GM12878 (cell line): ENCODE measurements around the gene MYCT1. TPM values are rescaled to one million over a fixed set of nuclear protein-coding genes. Genes with fewer than 3 reads are reported as not detected.

Source experiments
- ATAC-seq: fragments of 200-7000 bp; cut with Tn5 transposase; 3 replicates; pipeline ENCODE4 v1.9.1; 2020; ENCODE audit warnings: mild to moderate bottlenecking, moderate library complexity
- BruUV-seq: library from RNA; stranded (reverse); fragments of 400-500 nt; replicated peaks from 2 replicates; lab custom pipeline; 2021; lab: Mats Ljungman, UMichigan
- CTCF ChIA-PET: fragments of 300-600 bp; sonication (Branson Sonifier 250); formaldehyde crosslinking; extraction: SDS; loops from one replicate; lab custom pipeline; 2021; ENCODE audit warnings: inconsistent platforms; lab: Yijun Ruan, JAX
- POLR2A ChIA-PET: fragments of 350-600 bp; formaldehyde crosslinking; extraction: SDS; loops from one replicate; lab custom pipeline; 2021; ENCODE audit warnings: inconsistent platforms; lab: Charles Lee
- RAD21 ChIA-PET: fragments of 300-600 bp; sonication (Branson Sonifier 250); formaldehyde crosslinking; loops from one replicate; lab custom pipeline; 2023; ENCODE audit warnings: antibody characterized with exemption; ENCODE audit not compliant: unreplicated experiment; lab: Charles Lee
- SMC1A ChIA-PET: fragments of 300-600 bp; sonication (Branson Sonifier 250); formaldehyde crosslinking; loops from one replicate; lab custom pipeline; 2023; ENCODE audit not compliant: unreplicated experiment, uncharacterized antibody; lab: Charles Lee
- DNase-seq: peaks from one replicate; pipeline ENCODE4 v3.0.0-alpha.2; 2011; ENCODE audit warnings: low read depth, low spot score
- FAIRE-seq: peaks from 3 replicates; lab custom pipeline; 2011; peaks lifted over from hg19 to GRCh38; lab: Jason Lieb, UNC
- H2AFZ ChIP-seq: 2 replicates; pipeline ENCODE4 v1.6.0; 2011; ENCODE audit warnings: low read depth, low read length, control low read depth; ENCODE audit not compliant: control insufficient read depth
- H3K27ac ChIP-seq: 2 replicates; pipeline ENCODE4 v1.5.1; 2011; ENCODE audit warnings: control low read depth; ENCODE audit not compliant: control insufficient read depth, insufficient read depth
- H3K27me3 ChIP-seq, 2 experiments: replicated peaks in 1 of 2; 2 replicates each; pipeline versions ENCODE4 v1.6.0 to v1.6.1; 2011; ENCODE audit warnings: low read length in 1 of 2; ENCODE audit not compliant: control insufficient read depth in 2 of 2, insufficient read depth in 2 of 2
- H3K36me3 ChIP-seq, 2 experiments: 2 replicates each; pipeline ENCODE4 v1.5.1; 2011; ENCODE audit warnings: low read length in 1 of 2; ENCODE audit not compliant: control insufficient read depth in 2 of 2, insufficient read depth in 2 of 2
- H3K4me1 ChIP-seq: 2 replicates; pipeline ENCODE4 v1.6.1; 2011; ENCODE audit warnings: mild to moderate bottlenecking, low read length, moderate library complexity, mixed read lengths; ENCODE audit not compliant: control insufficient read depth, insufficient read depth
- H3K4me2 ChIP-seq: 2 replicates; pipeline ENCODE4 v1.6.0; 2011; ENCODE audit warnings: control low read depth; ENCODE audit not compliant: control insufficient read depth, insufficient read depth
- H3K4me3 ChIP-seq: fragments of 200-600 bp; sonication (generic); 2 replicates; pipeline ENCODE4 v1.5.1; 2016
- H3K79me2 ChIP-seq: 2 replicates; pipeline ENCODE4 v1.6.0; 2011; ENCODE audit warnings: low read length; ENCODE audit not compliant: control insufficient read depth, insufficient read depth
- H3K9ac ChIP-seq: 2 replicates; pipeline ENCODE4 v1.8.0; 2011; ENCODE audit warnings: low read length, control low read depth, mixed read lengths; ENCODE audit not compliant: control insufficient read depth, insufficient read depth
- H3K9me3 ChIP-seq: replicated peaks from 3 replicates; pipeline ENCODE4 v1.5.1; 2011; ENCODE audit warnings: mild to moderate bottlenecking, low read length; ENCODE audit not compliant: control insufficient read depth, insufficient read depth
- H4K20me1 ChIP-seq: 2 replicates; pipeline ENCODE4 v1.6.0; 2011; ENCODE audit not compliant: control insufficient read depth, insufficient read depth
- CHD2 ChIP-seq: IDR thresholded peaks from 2 replicates; pipeline ENCODE4 v1.6.1; 2011; ENCODE audit warnings: low read depth, low read length, improper control_type of control experiment, borderline replicate concordance
- JUNB ChIP-seq: IDR thresholded peaks from 2 replicates; pipeline ENCODE4 v1.6.1; 2016; ENCODE audit warnings: antibody characterized with exemption, mild to moderate bottlenecking
- KLF5 ChIP-seq: fragments of 450-650 bp; IDR thresholded peaks from 2 replicates; pipeline ENCODE4 v1.6.1; 2014; ENCODE audit warnings: mild to moderate bottlenecking; ENCODE audit not compliant: partially characterized antibody
- MTA2 ChIP-seq: fragments of 450-650 bp; IDR thresholded peaks from 2 replicates; pipeline ENCODE4 v1.6.1; 2016; ENCODE audit warnings: low read depth, mild to moderate bottlenecking, moderate library complexity
- NKRF ChIP-seq: fragments of 450-650 bp; conservative IDR thresholded peaks from 2 replicates; pipeline ENCODE4 v1.6.1; 2017; ENCODE audit warnings: mild to moderate bottlenecking, moderate library complexity
- POU2F2 ChIP-seq: IDR thresholded peaks from 3 replicates; pipeline ENCODE4 v1.6.1; 2011; ENCODE audit warnings: low read depth, mild to moderate bottlenecking, low read length, borderline replicate concordance
- TCF12 ChIP-seq: IDR thresholded peaks from 2 replicates; pipeline ENCODE4 v1.6.1; 2011; ENCODE audit warnings: low read depth, mild to moderate bottlenecking, low read length
- YBX1 ChIP-seq: fragments of 450-650 bp; IDR thresholded peaks from 2 replicates; pipeline ENCODE4 v1.6.1; 2016; ENCODE audit warnings: antibody characterized with exemption
- ZBED1 ChIP-seq: IDR thresholded peaks from 2 replicates; pipeline ENCODE4 v1.6.1; 2016; ENCODE audit warnings: borderline replicate concordance
- ZBTB40 ChIP-seq: fragments of 450-650 bp; IDR thresholded peaks from 2 replicates; pipeline ENCODE4 v1.6.1; 2016; ENCODE audit warnings: mild to moderate bottlenecking, moderate library complexity, borderline replicate concordance
- WGBS: methylation state at CpG from one replicate; pipeline ENCODE4 v1.1.6; 2016; ENCODE audit warnings: low lambda C conversion rate; ENCODE audit not compliant: insufficient replicate concordance, insufficient coverage; ENCODE audit errors: missing lambda C conversion rate; 5-methylcytosine and 5-hydroxymethylcytosine counted together
- in situ Hi-C: fragments of 300-500 bp; cut with MboI; formaldehyde crosslinking; loops from 9 replicates; pipeline ENCODE4 v1.14.3; 2018; ENCODE audit warnings: mixed read lengths
- intact Hi-C: fragments of 100-400 bp; cut with micrococcal nuclease; formaldehyde crosslinking; loops from one replicate; pipeline ENCODE4 v1.14.2; 2022; ENCODE audit not compliant: unreplicated experiment
- polyA plus RNA-seq, 11 experiments: library from polyadenylated mRNA; depleted of rRNA in 4 of 11; unstranded in 6 of 11; stranded (reverse) in 5 of 11; fragments of >200 nt; fragmentation: Nextera tagmentation in 4 of 11; fragmentation: Illumina TruSeq in 1 of 11; extraction: Ambion mirVana in 4 of 11; extraction: Trizol in 1 of 11; gene quantifications; 1 replicate in 1 of 11; 2 replicates in 10 of 11; pipeline versions ENCODE4 v1.2.1 to v1.2.3, GENCODE V29; 2011 to 2016; ENCODE audit warnings: inconsistent platforms in 2 of 11, missing spikeins in 2 of 11, low read depth in 1 of 11
- total RNA-seq, 4 experiments: library from RNA; depleted of rRNA in 3 of 4; stranded (reverse); fragments of >200 nt in 3 of 4; fragmentation: Illumina TruSeq in 1 of 4; extraction: Trizol in 1 of 4; gene quantifications; 2 replicates each; pipeline versions ENCODE4 v1.2.1 to v1.2.3, GENCODE V29; 2013 to 2021
- TF ChIP-seq, protein P1 (sequence below): fragments of 150-350 bp; IDR thresholded peaks from 2 replicates; pipeline ENCODE4 v1.6.1; 2016; ENCODE audit warnings: low read depth, low read length

The MYCT1 gene
- total and polyA plus RNA-seq, 10 of the 15 experiments (the other 5 are each of a cell fraction or from before 2014, with no cell fraction given), result 0.15 TPM; not detected in 9

DNA sequence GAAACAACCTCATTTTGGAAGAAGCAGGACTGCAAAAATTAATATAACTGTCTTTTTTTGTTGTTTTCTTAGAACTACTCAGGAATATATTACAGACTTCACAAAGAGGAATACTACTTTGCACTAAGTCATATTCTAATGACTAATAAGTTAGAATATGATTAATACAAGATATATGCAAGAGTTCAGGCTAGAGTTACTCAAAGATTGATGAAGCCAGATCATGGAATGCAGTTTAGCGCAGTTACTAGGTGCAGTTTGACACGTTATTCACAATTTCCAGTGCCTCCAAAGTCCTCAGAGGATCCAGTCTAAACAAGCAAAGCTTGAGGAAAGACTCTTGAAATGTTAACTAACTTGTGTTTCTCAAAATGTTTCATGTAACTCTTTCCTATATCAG, 1.2 kb upstream of the MYCT1 start:
- FAIRE-seq (no peak), DNase-seq (no peak), ATAC-seq (no peak)
- no peak overlapping the region for H2AFZ ChIP-seq
- H4K20me1 ChIP-seq, result no peaks in the 10 kb centered on the region
- H3K4me1 ChIP-seq, result no peaks in the 10 kb centered on the region
- intact Hi-C loops (no loop called here), in situ Hi-C loops (no loop called here)
- TF ChIP-seq MTA2 (no peak), KLF5 (no peak), ZBED1 (no peak), POU2F2 (no peak), CHD2 (no peak), JUNB (no peak), ZBTB40 (no peak), YBX1 (no peak), NKRF (no peak), TCF12 (no peak)
- TF ChIP-seq, protein P1, sequence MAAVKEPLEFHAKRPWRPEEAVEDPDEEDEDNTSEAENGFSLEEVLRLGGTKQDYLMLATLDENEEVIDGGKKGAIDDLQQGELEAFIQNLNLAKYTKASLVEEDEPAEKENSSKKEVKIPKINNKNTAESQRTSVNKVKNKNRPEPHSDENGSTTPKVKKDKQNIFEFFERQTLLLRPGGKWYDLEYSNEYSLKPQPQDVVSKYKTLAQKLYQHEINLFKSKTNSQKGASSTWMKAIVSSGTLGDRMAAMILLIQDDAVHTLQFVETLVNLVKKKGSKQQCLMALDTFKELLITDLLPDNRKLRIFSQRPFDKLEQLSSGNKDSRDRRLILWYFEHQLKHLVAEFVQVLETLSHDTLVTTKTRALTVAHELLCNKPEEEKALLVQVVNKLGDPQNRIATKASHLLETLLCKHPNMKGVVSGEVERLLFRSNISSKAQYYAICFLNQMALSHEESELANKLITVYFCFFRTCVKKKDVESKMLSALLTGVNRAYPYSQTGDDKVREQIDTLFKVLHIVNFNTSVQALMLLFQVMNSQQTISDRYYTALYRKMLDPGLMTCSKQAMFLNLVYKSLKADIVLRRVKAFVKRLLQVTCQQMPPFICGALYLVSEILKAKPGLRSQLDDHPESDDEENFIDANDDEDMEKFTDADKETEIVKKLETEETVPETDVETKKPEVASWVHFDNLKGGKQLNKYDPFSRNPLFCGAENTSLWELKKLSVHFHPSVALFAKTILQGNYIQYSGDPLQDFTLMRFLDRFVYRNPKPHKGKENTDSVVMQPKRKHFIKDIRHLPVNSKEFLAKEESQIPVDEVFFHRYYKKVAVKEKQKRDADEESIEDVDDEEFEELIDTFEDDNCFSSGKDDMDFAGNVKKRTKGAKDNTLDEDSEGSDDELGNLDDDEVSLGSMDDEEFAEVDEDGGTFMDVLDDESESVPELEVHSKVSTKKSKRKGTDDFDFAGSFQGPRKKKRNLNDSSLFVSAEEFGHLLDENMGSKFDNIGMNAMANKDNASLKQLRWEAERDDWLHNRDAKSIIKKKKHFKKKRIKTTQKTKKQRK, result no peak
- WGBS, result 18% methylated on average over 2 of the region's 2 CpGs
- no peaks in the 10 kb centered on the region; a peak in 1 of 4 replicates for H3K27me3 ChIP-seq
- H3K4me2 ChIP-seq, result no peak overlapping the region
- CTCF ChIA-PET, result no interaction called here
- no peak overlapping the region for H3K27ac ChIP-seq
- RAD21 ChIA-PET, result no interaction called here
- H3K79me2 ChIP-seq, result no peaks in the 10 kb centered on the region
- POLR2A ChIA-PET, result no interaction called here
- no peak overlapping the region for H3K9ac ChIP-seq
- no peaks in the 10 kb centered on the region for H3K9me3 ChIP-seq
- SMC1A ChIA-PET, result no interaction called here
- no peaks in the 10 kb centered on the region for H3K36me3 ChIP-seq
- no TSS peak for BruUV-seq
- no peak overlapping the region for H3K4me3 ChIP-seq
